Measurements from ENCODE around the gene EDEM2. TPM values are rescaled to one million over a fixed set of nuclear protein-coding genes. Genes with fewer than 3 reads are reported as not detected.

EDEM2 gene
- total and polyA plus RNA-seq, 2 of the 13 experiments (the other 11 are each of a cell fraction or from before 2014, with no cell fraction given) = 33.1 to 46.9 TPM

GRCh38 chr20:35174458-35175216 is 27.5 kb upstream of the EDEM2 start (continued):
- TF ChIP-seq GTF3A (CRISPR knock-in tag; conservative IDR thresholded peaks at IDR 0.05) = no peak
- TF ChIP-seq ZNF468 (CRISPR knock-in tag; IDR thresholded peaks at IDR 0.05) = no peak
- TF ChIP-seq PBX2 (CRISPR knock-in tag; IDR thresholded peaks at IDR 0.05) = no peak
- no peak for TF ChIP-seq SRSF4 (IDR thresholded peaks at IDR 0.05; ENCODE audit: low read depth, low read length, poor library complexity, severe bottlenecking)
- peak; percentile 84; the same call in 1 of the 2 replicates for TF ChIP-seq ZNF850 (CRISPR knock-in tag; conservative IDR thresholded peaks at IDR 0.05)
- no peak for TF ChIP-seq GTF2F1 (IDR thresholded peaks at IDR 0.05; ENCODE audit: low read length)
- TF ChIP-seq HIC2 (CRISPR knock-in tag; IDR thresholded peaks at IDR 0.05; ENCODE audit: low read depth) = no peak
- peak; percentile 68; the same call in 1 of the 2 replicates for TF ChIP-seq NRL (CRISPR knock-in tag; IDR thresholded peaks at IDR 0.05; ENCODE audit: borderline replicate concordance)
- peak; percentile 93 for TF ChIP-seq SAP130 (CRISPR knock-in tag; IDR thresholded peaks at IDR 0.05; ENCODE audit: low read depth)
- peak; percentile 87 for TF ChIP-seq RXRA (CRISPR knock-in tag; IDR thresholded peaks at IDR 0.05)
- TF ChIP-seq ETS1 (CRISPR knock-in tag; IDR thresholded peaks at IDR 0.05) = peak; percentile 77; the same call in 1 of the 2 replicates
- no peak for TF ChIP-seq ZNF224 (CRISPR knock-in tag; IDR thresholded peaks at IDR 0.05)
- peak; percentile 70 for TF ChIP-seq IKZF4 (CRISPR knock-in tag; IDR thresholded peaks at IDR 0.05; ENCODE audit: borderline replicate concordance, low read depth, not compliant biosample characterization)
- no peak for TF ChIP-seq CHD4 (IDR thresholded peaks at IDR 0.05; ENCODE audit: borderline replicate concordance, low read length)
- TF ChIP-seq PATZ1 (CRISPR knock-in tag; IDR thresholded peaks at IDR 0.05) = peak; percentile 50; the same call in 1 of the 2 replicates
- TF ChIP-seq ZNF574 (CRISPR knock-in tag; IDR thresholded peaks at IDR 0.05) = peak; percentile 78

Measured in HepG2 (cell line).